ENCODE results near the gene ATP1A4.

ATP1A4 gene

GRCh38 chr1:160206036-160206389 is 54.6 kb downstream of the ATP1A4 start:
- DNase-seq (ENCODE audit: low read depth): peak; percentile 32

GRCh38 chr1:160206421-160207117 is 55.2 kb downstream of the ATP1A4 start:
- no peak for DNase-seq (ENCODE audit: low read depth)

DNA sequence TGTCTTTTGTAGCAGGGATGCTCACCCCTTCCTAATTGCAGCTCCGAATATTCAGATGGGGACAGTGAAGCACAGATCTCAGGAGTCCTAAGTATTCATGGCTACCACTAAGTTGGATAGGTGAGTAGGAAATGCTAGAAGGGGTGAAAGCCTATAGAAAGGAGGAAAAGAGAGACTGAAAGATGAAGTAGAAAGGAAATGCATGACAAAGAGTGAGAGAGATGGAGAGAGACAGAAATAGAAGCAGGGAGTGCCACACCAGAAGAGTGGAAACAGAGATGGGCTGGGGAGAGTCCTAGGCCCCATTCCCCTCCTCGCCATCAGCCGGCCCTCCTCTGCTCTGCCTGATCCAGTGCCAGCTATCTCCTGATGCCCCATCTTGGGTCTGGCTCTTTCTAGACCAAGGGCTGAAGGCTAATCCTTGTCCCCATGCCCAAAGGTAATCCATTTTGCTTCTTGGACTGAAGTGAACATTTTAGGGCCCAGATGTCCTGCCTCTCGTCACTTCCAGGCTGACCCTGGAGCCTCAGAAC is 55.8 kb downstream of the ATP1A4 start:
- no peak for DNase-seq (ENCODE audit: low read depth)

- no peak for DNase-seq (ENCODE audit: low read depth)
Observed at GRCh38 chr1:160207771-160208556, 56.6 kb downstream of the ATP1A4 start.

DNA sequence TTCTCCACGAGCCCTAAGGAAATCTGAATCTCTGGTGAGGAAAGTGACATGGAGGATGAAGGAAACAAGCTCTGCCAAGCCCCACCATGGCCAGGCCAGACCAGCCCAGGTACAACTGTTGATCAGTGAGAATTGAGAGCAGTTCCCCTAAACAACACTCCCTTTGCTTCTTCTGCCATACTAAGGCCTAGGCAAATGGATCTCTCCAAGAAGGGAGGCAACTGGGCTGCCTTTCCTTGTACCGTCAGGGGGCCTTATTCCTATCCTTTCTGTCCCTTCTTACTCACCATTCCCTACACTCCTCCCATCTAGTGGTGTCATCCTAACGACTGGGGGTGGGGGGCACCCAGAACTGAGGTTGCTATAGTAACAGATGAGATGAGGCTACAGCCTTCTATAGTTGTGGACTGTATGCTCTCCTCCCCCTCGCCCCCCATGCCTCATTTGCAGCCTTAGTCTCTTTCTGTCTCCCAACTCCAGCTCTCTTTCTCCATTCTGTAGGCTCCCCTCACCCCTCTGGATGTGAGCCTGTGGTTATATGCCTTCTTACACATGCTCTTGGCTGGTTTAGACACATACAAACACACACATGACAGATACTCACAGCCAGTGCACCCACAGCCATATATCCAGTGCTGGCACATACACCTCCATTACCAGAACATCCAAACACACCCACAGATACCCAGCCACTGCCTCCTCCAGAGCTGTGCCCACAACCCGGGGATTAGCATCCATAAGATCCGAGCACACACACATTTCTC is 57.3 kb downstream of the ATP1A4 start:
- DNase-seq (ENCODE audit: low read depth): no peak

DNA sequence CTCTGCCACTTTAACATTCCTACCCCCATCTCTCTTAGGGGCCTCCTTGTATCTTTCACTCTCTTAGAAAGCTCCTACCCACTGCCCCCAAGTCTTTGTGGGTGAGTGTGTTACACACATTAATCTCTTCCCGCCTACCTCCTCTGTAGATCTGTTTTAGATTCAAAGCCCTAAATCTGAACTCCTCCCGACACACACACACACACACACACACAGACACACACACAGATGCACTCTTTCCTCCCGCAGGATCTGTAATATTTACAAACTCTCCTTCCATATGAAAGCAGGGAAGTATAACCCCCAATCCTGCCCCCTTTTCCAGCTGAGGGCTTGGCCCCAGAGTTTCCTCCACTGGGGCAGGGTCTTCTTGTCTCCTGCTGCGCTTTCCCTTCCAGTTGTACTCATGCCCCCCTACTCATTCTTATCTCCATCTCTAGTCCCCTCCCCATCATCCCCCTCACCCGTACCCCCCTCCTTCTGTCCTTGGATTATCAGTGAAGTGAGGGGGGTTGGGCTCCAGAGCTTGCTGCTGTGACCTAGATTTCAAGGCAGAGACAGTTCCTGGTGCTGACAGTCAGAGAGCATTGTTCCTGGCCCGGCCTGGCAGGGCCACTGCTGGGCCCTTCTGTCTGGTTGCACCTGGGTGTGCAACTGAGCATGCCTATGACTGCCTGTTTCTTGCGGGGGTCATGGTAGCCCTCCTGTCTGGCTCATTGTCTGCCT is 58.1 kb downstream of the ATP1A4 start:
- no peak for DNase-seq (ENCODE audit: low read depth)

DNA sequence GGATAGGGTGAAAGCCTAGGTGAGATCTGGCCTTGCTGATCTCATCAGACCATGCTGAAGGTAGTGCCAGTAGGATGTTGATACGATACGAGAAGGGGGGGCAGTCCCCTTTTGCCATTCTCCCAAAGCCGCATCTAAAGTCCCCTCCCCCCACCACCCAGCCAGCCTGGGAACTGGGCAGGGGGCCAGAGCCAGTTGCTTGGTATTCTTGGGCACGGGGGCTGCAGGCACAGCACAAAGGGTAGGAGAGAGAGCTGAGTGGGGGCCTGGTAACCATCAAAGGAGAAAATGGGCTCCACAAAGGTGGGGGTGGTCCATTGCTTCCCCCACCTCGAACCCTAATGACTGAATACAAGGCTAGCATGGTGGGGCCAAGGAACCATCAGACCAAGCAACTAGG is 59.2 kb downstream of the ATP1A4 start:
- no peak for DNase-seq (ENCODE audit: low read depth)

- DNase-seq (ENCODE audit: low read depth): no peak
Observed at GRCh38 chr1:160211046-160211790, 59.8 kb downstream of the ATP1A4 start.

DNA sequence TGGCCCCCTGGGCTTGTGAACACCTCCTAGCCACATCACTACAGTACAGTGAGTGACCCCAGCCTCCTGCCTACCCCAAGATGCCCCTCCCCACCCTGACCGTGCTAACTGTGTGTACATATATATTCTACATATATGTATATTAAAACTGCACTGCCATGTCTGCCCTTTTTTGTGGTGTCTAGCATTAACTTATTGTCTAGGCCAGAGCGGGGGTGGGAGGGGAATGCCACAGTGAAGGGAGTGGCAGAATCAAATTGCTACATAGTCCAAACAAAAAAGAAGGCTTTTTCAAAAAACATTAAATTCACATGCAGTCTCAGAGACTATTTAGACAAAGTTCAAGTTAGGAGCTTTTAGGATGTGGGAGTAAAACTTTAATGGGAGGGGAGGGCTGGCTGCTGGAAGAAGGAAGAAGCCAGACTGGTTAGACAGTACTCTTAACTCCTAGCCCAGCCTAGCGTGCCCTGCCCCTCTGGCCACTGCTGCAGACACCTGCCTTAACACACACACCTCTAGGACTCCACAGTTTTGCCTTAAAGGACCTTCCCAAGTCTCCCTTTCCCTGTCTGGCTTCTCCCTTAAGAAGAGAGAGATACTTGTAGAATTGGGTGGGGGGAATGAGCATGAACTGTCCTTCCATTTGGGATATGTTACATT is 63.2 kb downstream of the ATP1A4 start:
- DNase-seq (ENCODE audit: low read depth): no peak

- DNase-seq (ENCODE audit: low read depth): no peak
Observed at GRCh38 chr1:160216301-160216700, 64.9 kb downstream of the ATP1A4 start.

DNA sequence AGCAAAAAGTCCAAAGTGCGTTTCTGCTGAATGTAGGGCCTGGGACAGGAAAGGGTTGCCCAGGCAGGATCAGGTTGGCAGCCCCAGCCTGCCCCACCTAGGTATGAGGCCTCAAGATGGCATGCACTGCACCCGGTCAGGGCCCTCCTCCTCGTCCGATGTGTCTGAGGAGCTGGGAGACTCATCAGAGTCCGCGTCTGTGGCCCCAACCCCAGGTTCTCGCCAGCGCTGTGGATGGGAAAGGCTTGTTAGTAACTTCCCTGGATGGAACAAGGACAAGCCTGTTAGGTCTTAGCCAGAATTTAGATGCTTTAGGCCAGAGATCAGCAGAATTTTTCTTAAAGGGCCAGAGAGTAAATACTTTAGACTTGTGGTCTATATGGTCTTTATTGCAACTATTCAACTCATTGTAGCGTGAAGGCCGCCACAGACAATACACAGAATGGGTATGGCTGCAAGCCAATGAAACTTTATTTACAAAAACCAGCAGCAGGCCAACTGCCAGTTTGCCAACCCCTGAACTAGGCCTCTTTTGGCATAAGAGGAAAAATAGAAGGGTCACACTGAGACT is 66.2 kb downstream of the ATP1A4 start:
- no peak for DNase-seq (ENCODE audit: low read depth)

DNA sequence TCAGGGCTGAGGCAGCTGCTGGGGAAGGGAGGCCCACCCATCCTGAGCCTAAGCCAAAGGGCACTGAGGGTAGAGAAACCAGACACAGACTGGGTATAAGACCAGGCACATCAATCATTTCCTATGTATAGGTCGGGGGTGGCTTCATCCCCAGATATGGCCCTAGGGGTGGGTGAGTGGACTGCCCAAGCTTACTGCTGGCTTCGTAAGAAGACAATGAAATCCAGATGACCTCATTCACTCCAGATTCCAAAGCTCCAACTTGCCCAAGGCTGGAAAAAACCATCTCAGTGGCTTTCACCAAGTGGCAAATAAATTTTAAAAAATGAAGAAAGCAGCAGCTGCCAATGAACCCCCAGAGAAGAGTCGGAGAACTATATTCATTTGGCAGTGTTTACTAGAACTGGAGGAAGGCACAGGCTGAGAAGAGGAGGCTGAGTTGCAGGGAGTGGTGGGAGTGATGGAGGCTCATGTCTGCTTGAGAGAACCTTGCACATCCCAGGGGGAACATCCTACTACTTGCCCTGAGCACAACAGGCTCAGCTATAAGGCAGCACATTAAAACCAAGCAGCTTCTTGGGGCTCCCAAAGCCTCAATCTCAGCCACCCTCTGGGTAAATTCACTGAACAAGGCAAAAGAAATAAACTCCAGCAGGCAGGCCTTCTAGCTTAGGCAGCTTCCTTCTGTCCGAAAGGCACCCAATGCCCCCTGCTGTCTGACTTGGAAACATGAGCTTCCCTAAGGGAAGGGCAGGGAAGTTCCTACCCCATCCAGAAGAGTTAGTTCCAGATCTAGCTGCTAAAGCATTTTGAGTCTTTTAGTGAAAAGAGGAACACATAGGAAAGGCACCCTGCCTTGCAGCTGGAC is 67.9 kb downstream of the ATP1A4 start:
- DNase-seq (ENCODE audit: low read depth): no peak

DNA sequence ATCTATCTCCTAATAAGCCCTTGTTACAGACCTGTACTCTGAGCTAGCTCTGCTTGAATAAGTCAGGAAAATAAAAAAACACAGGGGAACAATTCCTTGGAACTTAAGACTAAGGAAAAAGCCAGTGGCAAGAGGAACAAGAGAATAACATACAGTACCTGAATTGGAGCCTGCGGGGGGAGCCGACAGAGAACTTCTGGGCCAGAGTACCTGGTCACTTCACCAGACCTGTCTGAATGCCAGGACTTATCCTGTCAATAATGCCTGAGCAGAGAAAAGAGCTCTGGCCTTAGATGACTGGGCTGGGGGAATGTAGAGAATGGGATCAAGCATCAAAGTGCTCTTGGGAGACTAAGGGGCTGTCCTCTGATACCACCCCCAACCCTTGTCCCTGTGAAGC is 68.9 kb downstream of the ATP1A4 start:
- no peak for DNase-seq (ENCODE audit: low read depth)

DNA sequence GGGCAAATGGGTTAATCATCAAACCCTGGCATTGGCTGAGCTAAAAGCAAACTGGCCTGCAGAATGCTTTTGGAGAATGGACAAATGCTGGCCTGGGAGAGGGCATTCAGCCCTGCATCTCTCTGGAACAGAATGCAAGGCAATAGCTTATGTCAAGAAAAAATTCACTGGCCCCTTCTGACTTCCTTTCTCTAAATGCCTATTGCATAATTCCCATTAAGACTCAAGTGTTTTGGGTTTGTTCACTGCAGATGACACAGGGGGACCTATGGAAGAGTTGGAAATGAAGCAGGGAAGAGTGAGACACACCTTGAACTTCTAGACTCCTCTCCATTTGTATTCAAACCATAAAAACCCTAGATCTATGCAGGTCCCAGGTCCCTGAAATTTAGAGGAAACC is 69.7 kb downstream of the ATP1A4 start:
- DNase-seq (ENCODE audit: low read depth): no peak

DNA sequence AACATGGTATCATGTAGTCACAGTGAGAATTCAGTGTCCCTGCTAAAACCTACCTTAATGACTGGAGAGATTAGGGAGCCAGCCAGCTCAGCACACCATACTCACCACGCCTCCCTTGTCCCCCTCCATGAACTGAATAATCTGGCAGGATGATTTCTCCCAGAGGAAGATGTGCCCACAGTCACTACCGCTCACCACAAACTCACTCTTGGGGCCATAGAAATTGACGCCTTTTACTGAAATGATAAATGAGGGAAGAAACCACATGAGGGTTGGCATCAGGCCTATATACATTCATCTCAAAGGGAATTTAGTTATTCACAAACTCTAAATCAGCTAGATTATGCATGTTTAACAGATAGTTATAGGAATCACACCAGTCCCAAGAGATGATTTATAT is 71.1 kb downstream of the ATP1A4 start:
- no peak for DNase-seq (ENCODE audit: low read depth)

DNA sequence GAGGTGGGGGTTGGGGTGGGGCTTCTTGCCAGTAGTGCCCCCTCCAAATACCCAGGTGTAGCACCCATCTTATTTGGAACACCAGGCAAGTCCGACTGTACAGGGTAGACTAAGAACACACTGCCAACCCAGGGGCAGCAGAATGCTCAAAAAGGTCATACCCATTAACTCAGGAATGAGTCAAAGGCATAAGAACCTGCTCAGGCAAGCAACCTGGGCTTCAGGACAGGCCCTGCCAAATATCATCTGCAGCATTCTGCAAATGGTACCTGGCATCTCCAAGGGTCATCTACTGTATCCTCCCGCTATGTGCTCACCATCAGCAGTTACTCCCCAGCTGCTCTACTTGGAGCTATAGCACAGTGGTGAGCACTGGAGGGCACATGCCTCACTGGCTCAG is 73.2 kb downstream of the ATP1A4 start:
- no peak for DNase-seq (ENCODE audit: low read depth)

DNA sequence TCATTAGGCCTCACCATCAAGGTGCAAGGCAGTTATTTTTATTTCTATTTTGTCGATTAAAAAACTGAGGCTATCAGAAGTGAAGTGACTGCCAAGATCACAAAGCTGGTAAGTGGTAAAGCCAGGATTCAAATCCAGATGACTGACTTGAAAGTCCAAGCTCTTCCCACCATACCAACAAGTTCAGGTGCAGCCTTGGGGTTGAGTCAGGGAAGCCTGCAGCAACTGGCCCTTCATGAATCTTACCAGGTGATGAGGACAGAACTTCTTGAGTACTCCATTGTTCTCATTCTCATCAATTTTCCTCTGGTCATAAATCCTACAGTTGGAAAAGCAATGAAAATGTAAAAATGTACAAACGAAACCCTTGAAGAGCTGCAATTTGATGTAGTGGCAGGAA is 73.9 kb downstream of the ATP1A4 start:
- DNase-seq (ENCODE audit: low read depth): no peak

DNA sequence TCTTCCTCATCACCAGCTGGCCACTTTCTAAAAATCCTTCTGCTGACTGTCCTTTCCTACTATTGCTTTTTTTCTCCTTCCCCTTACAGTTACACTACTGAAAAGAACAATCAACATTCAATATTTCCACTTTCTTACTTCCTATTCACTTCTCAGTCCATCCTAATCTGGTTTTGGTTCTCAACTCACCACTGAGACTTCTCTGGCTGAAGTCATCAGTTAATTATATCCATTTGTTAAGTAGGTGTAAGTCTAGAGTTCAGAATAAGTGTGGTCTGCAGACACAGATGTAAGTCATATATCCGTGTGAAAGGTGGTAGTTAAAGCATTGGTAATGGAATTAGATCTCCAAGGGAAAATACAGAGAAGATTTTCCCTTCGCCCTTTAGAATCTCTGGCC is 75.2 kb downstream of the ATP1A4 start:
- DNase-seq (ENCODE audit: low read depth): no peak

DNA sequence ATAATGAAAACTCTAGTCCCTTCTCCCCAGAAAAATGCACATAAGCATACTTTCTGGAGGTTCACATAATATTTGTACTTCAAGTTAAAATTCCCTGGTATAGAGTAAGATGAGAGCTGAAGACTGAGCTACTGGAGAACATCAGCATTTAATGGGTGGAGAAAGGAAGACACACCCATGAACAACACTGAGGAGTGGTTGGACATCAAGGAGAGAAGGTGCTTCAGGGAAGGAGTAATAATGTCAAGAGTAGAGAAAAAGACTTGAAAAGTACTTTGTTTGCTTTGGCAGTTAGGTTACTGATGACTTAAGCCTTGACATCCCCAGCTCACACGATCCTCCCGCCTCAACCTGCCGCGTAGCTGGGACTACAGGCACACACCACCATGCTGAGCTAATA is 75.6 kb downstream of the ATP1A4 start:
- DNase-seq (ENCODE audit: low read depth): no peak

- DNase-seq (ENCODE audit: low read depth): no peak
Observed at GRCh38 chr1:160227561-160227960, 76.2 kb downstream of the ATP1A4 start.

Measured in activated T-cell treated with anti-CD3 and anti-CD28 coated beads for 24 hours (primary cell).